Measurements from ENCODE around the gene PTPN14.

Gene PTPN14

GRCh38 chr1:214364786-214365295, 186.6 kb downstream of the PTPN14 start:
- no peak for DNase-seq

GRCh38 chr1:214364386-214364785, 187.0 kb downstream of the PTPN14 start:
- no peak for DNase-seq
- TF ChIP-seq GATA1 (IDR thresholded peaks at IDR 0.05; ENCODE audit: low read depth, low read length) (no peak), POLR2A (IDR thresholded peaks at IDR 0.05; ENCODE audit: low read length) (no peak)

More at GRCh38 chr1:214364786-214365295, 186.6 kb downstream of the PTPN14 start:
- no peak for TF ChIP-seq POLR2A (IDR thresholded peaks at IDR 0.05; ENCODE audit: low read length)
- no peak for TF ChIP-seq GATA1 (IDR thresholded peaks at IDR 0.05; ENCODE audit: low read depth, low read length)

GRCh38 chr1:214363386-214363785, 188.0 kb downstream of the PTPN14 start:
- TF ChIP-seq GATA1 (IDR thresholded peaks at IDR 0.05; ENCODE audit: low read depth, low read length) (no peak), POLR2A (IDR thresholded peaks at IDR 0.05; ENCODE audit: low read length) (no peak)
- DNase-seq, result no peak

- TF ChIP-seq POLR2A (IDR thresholded peaks at IDR 0.05; ENCODE audit: low read length) (no peak), GATA1 (IDR thresholded peaks at IDR 0.05; ENCODE audit: low read depth, low read length) (no peak)
- DNase-seq, result no peak
Measured at GRCh38 chr1:214362188-214362882, 189.1 kb downstream of the PTPN14 start.

- TF ChIP-seq GATA1 (IDR thresholded peaks at IDR 0.05; ENCODE audit: low read depth, low read length) (no peak), POLR2A (IDR thresholded peaks at IDR 0.05; ENCODE audit: low read length) (no peak)
- DNase-seq, result no peak
Measured at GRCh38 chr1:214361636-214362035, 189.8 kb downstream of the PTPN14 start.

- TF ChIP-seq GATA1 (IDR thresholded peaks at IDR 0.05; ENCODE audit: low read depth, low read length) (no peak), POLR2A (IDR thresholded peaks at IDR 0.05; ENCODE audit: low read length) (no peak)
- DNase-seq, result no peak
Measured at GRCh38 chr1:214360525-214361164, 190.8 kb downstream of the PTPN14 start.

GRCh38 chr1:214360116-214360515, 191.3 kb downstream of the PTPN14 start:
- TF ChIP-seq GATA1 (IDR thresholded peaks at IDR 0.05; ENCODE audit: low read depth, low read length) (no peak), POLR2A (IDR thresholded peaks at IDR 0.05; ENCODE audit: low read length) (no peak)
- no peak for DNase-seq

- TF ChIP-seq POLR2A (IDR thresholded peaks at IDR 0.05; ENCODE audit: low read length) (no peak), GATA1 (IDR thresholded peaks at IDR 0.05; ENCODE audit: low read depth, low read length) (no peak)
- DNase-seq, result no peak
Measured at GRCh38 chr1:214354440-214355148, 196.8 kb downstream of the PTPN14 start.

GRCh38 chr1:214352838-214353237, 198.6 kb downstream of the PTPN14 start:
- TF ChIP-seq POLR2A (IDR thresholded peaks at IDR 0.05; ENCODE audit: low read length), result no peak
- no peak for TF ChIP-seq GATA1 (IDR thresholded peaks at IDR 0.05; ENCODE audit: low read depth, low read length)
- DNase-seq, result no peak

- no peak for DNase-seq
- TF ChIP-seq GATA1 (IDR thresholded peaks at IDR 0.05; ENCODE audit: low read depth, low read length) (no peak), POLR2A (IDR thresholded peaks at IDR 0.05; ENCODE audit: low read length) (no peak)
Measured at GRCh38 chr1:214351551-214352277, 199.7 kb downstream of the PTPN14 start.

GRCh38 chr1:214349781-214350180, 201.6 kb downstream of the PTPN14 start:
- DNase-seq, result no peak
- no peak for TF ChIP-seq POLR2A (IDR thresholded peaks at IDR 0.05; ENCODE audit: low read length)
- no peak for TF ChIP-seq GATA1 (IDR thresholded peaks at IDR 0.05; ENCODE audit: low read depth, low read length)

- no peak for DNase-seq
- no peak for TF ChIP-seq GATA1 (IDR thresholded peaks at IDR 0.05; ENCODE audit: low read depth, low read length)
- TF ChIP-seq POLR2A (IDR thresholded peaks at IDR 0.05; ENCODE audit: low read length), result no peak
Measured at GRCh38 chr1:214349008-214349407, 202.4 kb downstream of the PTPN14 start.

GRCh38 chr1:214344897-214345296, 206.5 kb downstream of the PTPN14 start:
- no peak for DNase-seq
- no peak for TF ChIP-seq GATA1 (IDR thresholded peaks at IDR 0.05; ENCODE audit: low read depth, low read length)
- TF ChIP-seq POLR2A (IDR thresholded peaks at IDR 0.05; ENCODE audit: low read length), result no peak

- no peak for TF ChIP-seq GATA1 (IDR thresholded peaks at IDR 0.05; ENCODE audit: low read depth, low read length)
- TF ChIP-seq POLR2A (IDR thresholded peaks at IDR 0.05; ENCODE audit: low read length), result no peak
- no peak for DNase-seq
Measured at GRCh38 chr1:214342525-214342924, 208.9 kb downstream of the PTPN14 start.
